Activated CD4-positive, alpha-beta memory T cell treated with anti-CD3 and anti-CD28 coated beads, Interleukin-2, amount 10 ng/mL, durations not matched to agents 7 days and 5 days (primary cell): ENCODE results near the gene SPDYE17. TPM values are rescaled to one million over a fixed set of nuclear protein-coding genes. Genes with fewer than 3 reads are reported as not detected.
"Not testable (repeated sequence)": the region's sequence is repeated elsewhere in the genome, so short reads cannot be mapped to it uniquely, and the experiment has no call there.

ENCODE experiments used
- CTCF ChIA-PET: fragments of 350-600 bp; sonication (Branson Sonifier 250); formaldehyde crosslinking; loops from one replicate; lab custom pipeline; 2021; ENCODE audit warnings: antibody characterized with exemption, inconsistent platforms; lab: Charles Lee
- POLR2A ChIA-PET: fragments of 350-600 bp; sonication (Branson Sonifier 250); formaldehyde crosslinking; loops from one replicate; lab custom pipeline; 2021; ENCODE audit warnings: antibody characterized with exemption; lab: Charles Lee
- DNase-seq: peaks from one replicate; pipeline ENCODE4 v3.0.0-alpha.2; 2020
- H3K27ac Mint-ChIP-seq: one replicate; pipeline ENCODE4 v1.8.0; 2021; ENCODE audit warnings: mild to moderate bottlenecking, mixed read lengths
- H3K27me3 Mint-ChIP-seq: one replicate; pipeline ENCODE4 v1.8.0; 2021; ENCODE audit warnings: mixed read lengths
- H3K36me3 Mint-ChIP-seq: one replicate; pipeline ENCODE4 v1.8.0; 2021; ENCODE audit warnings: low read depth, mixed read lengths
- H3K4me1 Mint-ChIP-seq: one replicate; pipeline ENCODE4 v1.8.0; 2021; ENCODE audit warnings: mixed read lengths
- H3K4me3 Mint-ChIP-seq: one replicate; pipeline ENCODE4 v1.8.0; 2021; ENCODE audit warnings: mild to moderate bottlenecking, mixed read lengths
- H3K9me3 Mint-ChIP-seq: one replicate; pipeline ENCODE4 v1.8.0; 2021; ENCODE audit warnings: mixed read lengths
- total RNA-seq, 2 experiments: library from RNA; stranded (reverse); gene quantifications; one replicate each; pipeline ENCODE4 v1.2.3, GENCODE V29; 2021

SPDYE17 gene
- total RNA-seq, 2 experiments from 2014 or later: not detected

- DNase-seq: not testable (repeated sequence)
Observed at GRCh38 chr7:77006127-77007110, 25.7 kb downstream of the SPDYE17 start.

GRCh38 chr7:77005461-77006057, 26.6 kb downstream of the SPDYE17 start:
- H3K27ac Mint-ChIP-seq, DNase-seq, H3K4me1 Mint-ChIP-seq, H3K4me3 Mint-ChIP-seq, H3K27me3 Mint-ChIP-seq, H3K36me3 Mint-ChIP-seq, H3K9me3 Mint-ChIP-seq, POLR2A ChIA-PET, CTCF ChIA-PET: not testable (repeated sequence)

More at GRCh38 chr7:77006127-77007110, 25.7 kb downstream of the SPDYE17 start:
- CTCF ChIA-PET, H3K9me3 Mint-ChIP-seq, H3K4me1 Mint-ChIP-seq, H3K27me3 Mint-ChIP-seq, H3K36me3 Mint-ChIP-seq, H3K4me3 Mint-ChIP-seq, POLR2A ChIA-PET, H3K27ac Mint-ChIP-seq: not testable (repeated sequence)

- H3K36me3 Mint-ChIP-seq, H3K4me1 Mint-ChIP-seq, H3K27ac Mint-ChIP-seq, POLR2A ChIA-PET, H3K27me3 Mint-ChIP-seq, H3K4me3 Mint-ChIP-seq, CTCF ChIA-PET, DNase-seq, H3K9me3 Mint-ChIP-seq: not testable (repeated sequence)
Observed at GRCh38 chr7:77004151-77004550, 28.0 kb downstream of the SPDYE17 start.

- POLR2A ChIA-PET, CTCF ChIA-PET, H3K27me3 Mint-ChIP-seq, H3K27ac Mint-ChIP-seq, H3K9me3 Mint-ChIP-seq, H3K4me3 Mint-ChIP-seq, DNase-seq, H3K36me3 Mint-ChIP-seq, H3K4me1 Mint-ChIP-seq: not testable (repeated sequence)
Observed at GRCh38 chr7:77003241-77003640, 28.9 kb downstream of the SPDYE17 start.

DNA sequence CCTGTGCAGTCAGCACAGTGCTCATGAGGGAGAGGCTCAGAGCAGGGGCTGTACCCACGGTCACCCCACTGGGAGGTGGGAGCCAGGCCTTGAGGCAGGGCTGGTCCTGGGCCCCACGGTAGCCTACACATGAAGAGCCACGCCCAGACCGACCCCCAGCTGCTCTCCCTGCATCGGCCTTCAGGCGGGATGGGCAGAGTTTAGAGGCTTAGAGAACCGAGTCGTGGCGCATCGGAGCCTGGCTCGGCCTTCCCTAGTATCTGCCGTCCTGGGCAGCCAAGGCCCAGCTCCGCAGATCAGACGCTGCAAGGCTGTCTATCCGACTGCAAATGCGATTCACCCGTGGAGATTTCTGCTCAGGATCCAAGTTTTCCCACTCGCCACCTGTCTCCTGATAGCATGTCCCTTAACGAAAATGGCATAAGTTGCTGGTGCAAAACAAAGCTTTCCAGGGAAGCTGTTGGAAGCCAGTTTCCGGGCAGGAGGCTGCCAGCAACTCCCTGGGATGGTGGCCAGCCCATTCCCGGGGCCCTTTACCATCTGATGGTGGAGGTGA, 29.4 kb downstream of the SPDYE17 start:
- H3K27me3 Mint-ChIP-seq, H3K4me3 Mint-ChIP-seq, H3K27ac Mint-ChIP-seq, POLR2A ChIA-PET, H3K36me3 Mint-ChIP-seq, CTCF ChIA-PET, DNase-seq, H3K4me1 Mint-ChIP-seq, H3K9me3 Mint-ChIP-seq: not testable (repeated sequence)

- CTCF ChIA-PET, H3K27ac Mint-ChIP-seq, H3K36me3 Mint-ChIP-seq, H3K9me3 Mint-ChIP-seq, H3K27me3 Mint-ChIP-seq, DNase-seq, H3K4me3 Mint-ChIP-seq, H3K4me1 Mint-ChIP-seq, POLR2A ChIA-PET: not testable (repeated sequence)
Observed at GRCh38 chr7:77002104-77002503, 30.1 kb downstream of the SPDYE17 start.

- H3K36me3 Mint-ChIP-seq, H3K4me1 Mint-ChIP-seq, H3K27ac Mint-ChIP-seq, DNase-seq, CTCF ChIA-PET, H3K27me3 Mint-ChIP-seq, H3K4me3 Mint-ChIP-seq, POLR2A ChIA-PET, H3K9me3 Mint-ChIP-seq: not testable (repeated sequence)
Observed at GRCh38 chr7:76999474-77000107, 32.6 kb downstream of the SPDYE17 start.

- H3K9me3 Mint-ChIP-seq, H3K27ac Mint-ChIP-seq, DNase-seq, H3K4me1 Mint-ChIP-seq, POLR2A ChIA-PET, H3K4me3 Mint-ChIP-seq, CTCF ChIA-PET, H3K27me3 Mint-ChIP-seq, H3K36me3 Mint-ChIP-seq: not testable (repeated sequence)
Observed at GRCh38 chr7:76998764-76999450, 33.3 kb downstream of the SPDYE17 start.

- Mint-ChIP-seq H3K9me3 (no peaks in the 10 kb centered on the region), H3K4me3 (no peak overlapping the region), H3K4me1 (peaks cover 2% of the 10 kb centered on the region), H3K27me3 (no peaks in the 10 kb centered on the region), H3K27ac (no peak overlapping the region), H3K36me3 (no peaks in the 10 kb centered on the region)
- DNase-seq: no peak
- ChIA-PET CTCF (no interaction called here), POLR2A (no interaction called here)
Observed at GRCh38 chr7:76998285-76998589, 33.9 kb downstream of the SPDYE17 start.

- Mint-ChIP-seq H3K4me1 (peaks cover 2% of the 10 kb centered on the region), H3K36me3 (no peaks in the 10 kb centered on the region), H3K27ac (peak overlapping the region; percentile 31), H3K27me3 (no peaks in the 10 kb centered on the region), H3K9me3 (no peaks in the 10 kb centered on the region), H3K4me3 (no peak overlapping the region)
- DNase-seq: no peak
- POLR2A ChIA-PET: no interaction called here
- CTCF ChIA-PET: no interaction called here
Observed at GRCh38 chr7:76997381-76998284, 34.5 kb downstream of the SPDYE17 start.

DNA sequence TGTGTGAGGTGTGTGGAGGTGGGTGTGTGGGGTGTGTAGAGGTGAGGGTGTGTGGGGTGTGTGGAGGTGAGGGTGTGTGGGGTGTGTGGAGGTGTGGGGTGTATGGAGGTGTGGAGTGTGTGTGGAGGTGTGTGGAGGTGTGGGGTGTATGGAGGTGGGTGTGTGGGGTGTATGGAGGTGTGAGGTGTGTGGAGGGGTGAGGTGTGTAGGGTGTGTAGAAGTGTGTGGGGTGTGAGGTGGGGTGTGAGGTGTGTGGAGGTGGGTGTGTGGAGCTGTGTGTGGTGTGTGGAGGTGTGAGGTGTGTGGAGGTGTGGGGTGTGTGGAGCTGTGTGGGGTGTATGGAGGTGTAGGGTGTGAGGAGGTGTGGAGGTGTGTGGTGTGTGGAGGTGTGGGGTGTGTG, 35.2 kb downstream of the SPDYE17 start:
- H3K9me3 Mint-ChIP-seq, POLR2A ChIA-PET, H3K4me1 Mint-ChIP-seq, DNase-seq, H3K36me3 Mint-ChIP-seq, CTCF ChIA-PET, H3K4me3 Mint-ChIP-seq, H3K27ac Mint-ChIP-seq, H3K27me3 Mint-ChIP-seq: not testable (repeated sequence)

GRCh38 chr7:76994286-76994685, 37.9 kb downstream of the SPDYE17 start:
- CTCF ChIA-PET, H3K27ac Mint-ChIP-seq, H3K36me3 Mint-ChIP-seq: not testable (repeated sequence)

More at GRCh38 chr7:76994286-76994685, 37.9 kb downstream of the SPDYE17 start:
- DNase-seq, POLR2A ChIA-PET, H3K4me1 Mint-ChIP-seq, H3K4me3 Mint-ChIP-seq, H3K27me3 Mint-ChIP-seq, H3K9me3 Mint-ChIP-seq: not testable (repeated sequence)
